Mesendoderm (in vitro differentiated cells): ENCODE results near the gene MFAP2.

Experiments
- DNase-seq: peaks from one replicate; pipeline ENCODE4 v3.0.0; 2013
- H2AK5ac ChIP-seq: 2 replicates; pipeline ENCODE4 v1.6.1; 2013; ENCODE audit warnings: low read length, inconsistent platforms
- H2BK120ac ChIP-seq: 2 replicates; pipeline ENCODE4 v1.6.1; 2013; ENCODE audit warnings: low read depth, mild to moderate bottlenecking, low read length, moderate library complexity, mixed read lengths
- H2BK15ac ChIP-seq: replicated peaks from 2 replicates; pipeline ENCODE4 v1.6.1; 2013; ENCODE audit warnings: low read depth, mild to moderate bottlenecking, moderate library complexity
- H2BK5ac ChIP-seq: 2 replicates; pipeline ENCODE4 v1.6.1; 2013; ENCODE audit warnings: low read length, inconsistent platforms
- H3K18ac ChIP-seq: 2 replicates; pipeline ENCODE4 v1.6.1; 2013; ENCODE audit warnings: mild to moderate bottlenecking, low read length, mixed read lengths
- H3K23ac ChIP-seq: one replicate; pipeline ENCODE4 v1.6.1; 2013; ENCODE audit warnings: low read length
- H3K27ac ChIP-seq: 2 replicates; pipeline ENCODE4 v1.5.1; 2013; ENCODE audit warnings: low read depth, mild to moderate bottlenecking, inconsistent platforms, low read length, moderate library complexity
- H3K27me3 ChIP-seq: 2 replicates; pipeline ENCODE4 v1.6.1; 2013; ENCODE audit warnings: low read length, control low read depth, mild to moderate bottlenecking, inconsistent platforms; ENCODE audit not compliant: insufficient read depth, poor library complexity
- H3K36me3 ChIP-seq: 2 replicates; pipeline ENCODE4 v1.6.1; 2013; ENCODE audit warnings: low read length, inconsistent platforms; ENCODE audit not compliant: control insufficient read depth, insufficient read depth
- H3K4ac ChIP-seq: one replicate; pipeline ENCODE4 v1.6.1; 2013; ENCODE audit warnings: low read depth, mild to moderate bottlenecking, low read length, moderate library complexity
- H3K4me1 ChIP-seq: 2 replicates; pipeline ENCODE4 v1.6.1; 2013; ENCODE audit warnings: low read depth, low read length, inconsistent platforms; ENCODE audit not compliant: control insufficient read depth
- H3K4me2 ChIP-seq: 2 replicates; pipeline ENCODE4 v1.6.1; 2013; ENCODE audit warnings: low read length
- H3K4me3 ChIP-seq: 2 replicates; pipeline ENCODE4 v1.5.1; 2013; ENCODE audit warnings: mild to moderate bottlenecking, low read length
- H3K56ac ChIP-seq: one replicate; pipeline ENCODE4 v1.6.1; 2013; ENCODE audit warnings: low read length
- H3K79me1 ChIP-seq: 2 replicates; pipeline ENCODE4 v1.6.1; 2013; ENCODE audit warnings: low read length, inconsistent platforms
- H3K79me2 ChIP-seq: 2 replicates; pipeline ENCODE4 v1.6.1; 2013; ENCODE audit warnings: mild to moderate bottlenecking, low read length; ENCODE audit not compliant: control insufficient read depth, insufficient read depth
- H3K9ac ChIP-seq: 2 replicates; pipeline ENCODE4 v1.6.1; 2013; ENCODE audit warnings: low read length, inconsistent platforms
- H4K5ac ChIP-seq: one replicate; pipeline ENCODE4 v1.6.1; 2013; ENCODE audit warnings: low read length
- H4K8ac ChIP-seq: one replicate; pipeline ENCODE4 v1.6.1; 2013; ENCODE audit warnings: low read depth, mild to moderate bottlenecking, control low read depth, low read length, moderate library complexity
- WGBS: extraction: QIAGEN DNeasy Blood & Tissue Kit; methylation state at CpG from one replicate; pipeline ENCODE4 v1.1.7; 2013; ENCODE audit warnings: low lambda C conversion rate, missing lambda C conversion rate; ENCODE audit not compliant: insufficient coverage; ENCODE audit errors: extremely low coverage; 5-methylcytosine and 5-hydroxymethylcytosine counted together

Gene MFAP2

GRCh38 chr1:17011439-17012307 is 31.3 kb upstream of the MFAP2 start, which contains the start of gene ATP13A2:
Gene ATP13A2, minus strand, starts transcription at chr1:17011928. Its CDS starts 190 bp downstream, at chr1:17011738.
- Histone ChIP-seq H3K4me1 (peaks cover 12% of the 10 kb centered on the region), H3K79me1 (peaks cover 3% of the 10 kb centered on the region), H3K36me3 (no peaks in the 10 kb centered on the region), H2BK15ac (no peak within 1 kb of the TSS), H3K27ac (no peak within 1 kb of the TSS), H3K27me3 (no peaks in the 10 kb centered on the region), H3K4me3 (peak within 1 kb of the TSS; percentile 76), H2AK5ac (no peak within 1 kb of the TSS), H3K9ac (peak within 1 kb of the TSS; percentile 80), H4K5ac (no peak within 1 kb of the TSS), H3K79me2 (no peaks in the 10 kb centered on the region), H3K23ac (peak within 1 kb of the TSS; percentile 45), H4K8ac (no peak within 1 kb of the TSS), H3K18ac (peak within 1 kb of the TSS; percentile 69), H2BK120ac (peak within 1 kb of the TSS; percentile 9), H3K4ac (peak within 1 kb of the TSS; percentile 19), H2BK5ac (no peak within 1 kb of the TSS), H3K56ac (peak within 1 kb of the TSS; percentile 89), H3K4me2 (peak within 1 kb of the TSS; percentile 92)
- peak; percentile 96 for DNase-seq
- WGBS = no CpG with 5 or more reads among the region's 94 CpGs

- Histone ChIP-seq H3K36me3 (no peaks in the 10 kb centered on the region), H3K23ac (peak overlapping the region; percentile 45), H2AK5ac (no peak overlapping the region), H2BK15ac (no peak overlapping the region), H3K79me2 (no peaks in the 10 kb centered on the region), H4K8ac (no peak overlapping the region), H3K56ac (peak overlapping the region; percentile 89), H3K18ac (peak overlapping the region; percentile 69), H2BK120ac (no peak overlapping the region), H3K4me1 (peaks cover 12% of the 10 kb centered on the region), H3K4me3 (peak overlapping the region; percentile 76), H3K79me1 (peaks cover 3% of the 10 kb centered on the region), H3K27me3 (no peaks in the 10 kb centered on the region), H3K4me2 (peak overlapping the region; percentile 92), H3K27ac (no peak overlapping the region), H4K5ac (no peak overlapping the region), H3K4ac (peak overlapping the region; percentile 19), H2BK5ac (no peak overlapping the region), H3K9ac (peak overlapping the region; percentile 80)
- peak; percentile 27 for DNase-seq
- no CpG with 5 or more reads among the region's 15 CpGs for WGBS
Observed at GRCh38 chr1:17011092-17011438, 30.6 kb upstream of the MFAP2 start.

DNA sequence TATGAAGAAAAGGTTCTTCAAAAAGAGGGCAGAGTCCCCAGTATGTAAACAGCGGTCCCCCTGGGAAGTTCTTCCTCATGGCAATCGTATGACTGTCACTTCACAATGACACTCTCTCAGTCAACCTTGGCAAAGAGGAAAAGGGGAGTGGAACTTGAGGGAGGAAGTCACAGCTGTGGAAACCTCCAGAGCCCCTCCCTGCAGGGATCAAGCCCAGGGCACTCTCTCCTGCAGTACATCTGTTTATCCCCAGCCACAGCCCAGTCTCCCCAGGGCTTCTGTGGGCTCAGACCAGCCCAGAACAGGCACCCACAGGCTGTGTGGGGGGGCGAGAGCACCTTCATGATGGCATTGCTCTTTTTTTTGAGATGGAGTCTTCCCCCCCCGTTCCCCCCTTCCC is 29.3 kb upstream of the MFAP2 start:
- WGBS = no CpG with 5 or more reads among the region's 4 CpGs
- Histone ChIP-seq H2AK5ac (no peak overlapping the region), H2BK15ac (no peak overlapping the region), H3K79me1 (peaks cover 3% of the 10 kb centered on the region), H3K18ac (no peak overlapping the region), H3K36me3 (no peaks in the 10 kb centered on the region), H3K27ac (no peak overlapping the region), H4K8ac (no peak overlapping the region), H4K5ac (no peak overlapping the region), H2BK120ac (no peak overlapping the region), H3K4me1 (peaks cover 12% of the 10 kb centered on the region), H2BK5ac (no peak overlapping the region), H3K56ac (no peak overlapping the region), H3K9ac (no peak overlapping the region), H3K79me2 (no peaks in the 10 kb centered on the region), H3K4ac (no peak overlapping the region), H3K4me3 (no peak overlapping the region), H3K4me2 (no peak overlapping the region), H3K27me3 (no peaks in the 10 kb centered on the region), H3K23ac (no peak overlapping the region)
- no peak for DNase-seq

DNA sequence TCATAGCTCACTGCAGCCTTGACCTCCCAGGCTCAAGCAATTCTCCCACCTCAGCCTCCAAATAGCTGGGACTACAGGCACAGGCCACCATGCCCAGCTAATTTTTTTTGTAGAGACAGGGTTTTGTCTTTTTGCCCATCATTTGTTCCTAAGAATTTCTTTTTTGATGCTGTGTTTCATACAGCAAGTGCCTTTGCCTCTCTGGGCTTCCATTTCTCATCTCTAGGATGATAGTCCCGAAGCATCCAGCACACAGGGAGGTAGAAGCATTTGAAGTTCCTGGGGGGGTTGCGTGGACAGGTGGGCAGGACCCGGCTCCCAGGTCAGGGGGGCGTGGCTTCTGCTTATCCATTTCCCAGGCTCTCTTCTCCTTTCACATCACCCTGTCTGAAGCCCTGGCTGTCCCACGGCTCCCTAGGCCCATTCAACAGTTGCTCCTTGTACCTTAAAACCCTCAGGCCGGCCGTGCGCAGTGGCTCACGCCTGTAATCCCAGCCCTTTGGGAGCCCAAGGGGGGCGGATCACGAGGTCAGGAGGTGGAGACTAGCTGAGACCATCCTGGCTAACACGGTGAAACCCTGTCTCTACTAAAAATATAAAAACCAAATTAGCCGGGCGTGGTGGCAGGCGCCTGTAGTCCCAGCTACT is 27.9 kb upstream of the MFAP2 start:
- Histone ChIP-seq H3K79me1 (peaks cover 3% of the 10 kb centered on the region), H3K4me3 (no peak overlapping the region), H3K27me3 (no peaks in the 10 kb centered on the region), H3K79me2 (no peaks in the 10 kb centered on the region), H3K56ac (no peak overlapping the region), H3K4ac (no peak overlapping the region), H2BK15ac (no peak overlapping the region), H3K18ac (no peak overlapping the region), H3K27ac (no peak overlapping the region), H2AK5ac (no peak overlapping the region), H4K5ac (no peak overlapping the region), H2BK5ac (no peak overlapping the region), H3K4me2 (no peak overlapping the region), H3K9ac (no peak overlapping the region), H3K36me3 (no peaks in the 10 kb centered on the region), H3K23ac (no peak overlapping the region), H3K4me1 (peaks cover 12% of the 10 kb centered on the region), H4K8ac (no peak overlapping the region), H2BK120ac (no peak overlapping the region)
- WGBS = no CpG with 5 or more reads among the region's 15 CpGs
- no peak for DNase-seq

DNA sequence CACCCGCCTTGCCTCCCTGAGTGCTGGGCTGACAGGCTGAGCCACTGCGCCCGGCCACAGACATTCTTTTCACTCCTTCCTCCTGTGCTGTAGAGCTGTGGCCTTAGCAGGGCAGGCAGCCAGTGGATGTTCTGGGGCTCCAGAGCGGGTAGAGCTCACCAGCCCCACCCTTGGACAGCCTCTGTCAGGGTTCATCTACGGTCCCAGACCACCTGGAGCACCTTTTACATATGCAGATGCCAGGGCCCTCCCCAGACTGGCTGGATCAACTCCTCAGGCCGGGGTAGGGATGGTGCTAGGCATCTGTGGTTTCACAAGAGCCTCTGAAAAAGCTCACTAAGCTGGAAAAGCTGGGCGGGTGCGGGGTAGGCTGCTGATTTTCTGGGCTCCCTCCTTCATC is 26.7 kb upstream of the MFAP2 start:
- H3K27ac ChIP-seq = no peak overlapping the region
- H2AK5ac ChIP-seq = no peak overlapping the region
- WGBS = no CpG with 5 or more reads among the region's 8 CpGs
- H3K4me2 ChIP-seq = no peak overlapping the region
- peaks cover 3% of the 10 kb centered on the region for H3K79me1 ChIP-seq
- H4K5ac ChIP-seq = no peak overlapping the region
- no peak overlapping the region for H3K56ac ChIP-seq
- H4K8ac ChIP-seq = no peak overlapping the region
- no peak overlapping the region for H3K23ac ChIP-seq
- H3K4me1 ChIP-seq = peaks cover 6% of the 10 kb centered on the region
- no peak overlapping the region for H2BK120ac ChIP-seq
- no peak overlapping the region for H3K9ac ChIP-seq
- H3K4ac ChIP-seq = no peak overlapping the region
- no peak for DNase-seq
- H3K18ac ChIP-seq = no peak overlapping the region
- H3K4me3 ChIP-seq = no peak overlapping the region
- no peak overlapping the region for H2BK5ac ChIP-seq
- no peaks in the 10 kb centered on the region for H3K36me3 ChIP-seq
- H3K79me2 ChIP-seq = no peaks in the 10 kb centered on the region
- no peaks in the 10 kb centered on the region for H3K27me3 ChIP-seq
- H2BK15ac ChIP-seq = no peak overlapping the region
